Breast epithelium (tissue), 4 donors: ENCODE data around the gene FAM151A. TPM values are rescaled to one million over a fixed set of nuclear protein-coding genes. Genes with fewer than 3 reads are reported as not detected.
"Not testable (repeated sequence)": the region's sequence is repeated elsewhere in the genome, so short reads cannot be mapped to it uniquely, and the experiment has no call there.

Source experiments
- DNase-seq, 2 donors: peaks; one replicate each; pipeline ENCODE4 v3.0.0-alpha.2; 2019; ENCODE audit warnings: low spot score in 2 of 2
- H3K27ac ChIP-seq, 2 donors: fragments of 200-600 bp; sonication (generic) in 1 of 2; one replicate each; pipeline ENCODE4 v1.5.1; 2016 to 2019; ENCODE audit warnings: mild to moderate bottlenecking in 1 of 2
- H3K27me3 ChIP-seq, 2 donors: fragments of 200-600 bp; sonication (generic) in 1 of 2; one replicate each; pipeline versions ENCODE4 v1.5.1 to v1.6.0; 2017 to 2019; ENCODE audit warnings: control low read depth in 1 of 2, mild to moderate bottlenecking in 1 of 2
- H3K36me3 ChIP-seq: fragments of 200-600 bp; one replicate; pipeline ENCODE4 v1.5.1; 2019
- H3K4me1 ChIP-seq, 2 donors: fragments of 200-600 bp; sonication (generic); one replicate each; pipeline ENCODE4 v1.5.1; 2016 to 2019; ENCODE audit warnings: control low read depth in 1 of 2
- H3K4me3 ChIP-seq, 3 donors: fragments of 200-600 bp; sonication (generic); 1 replicate in 2 of 3; 2 replicates in 1 of 3; pipeline ENCODE4 v1.5.1; 2016 to 2019; ENCODE audit warnings: mild to moderate bottlenecking in 3 of 3, moderate library complexity in 2 of 3
- H3K9me3 ChIP-seq, 2 donors: fragments of 200-600 bp; sonication (generic) in 1 of 2; one replicate each; pipeline ENCODE4 v1.5.1; 2016 to 2019; ENCODE audit warnings: control low read depth in 1 of 2
- POLR2A ChIP-seq: fragments of 450-650 bp; IDR thresholded peaks from one replicate; pipeline ENCODE4 v1.6.1; 2016; ENCODE audit warnings: antibody characterized with exemption, mild to moderate bottlenecking, moderate library complexity
- POLR2AphosphoS5 ChIP-seq, 3 donors: sonication (generic); formaldehyde crosslinking; IDR thresholded peaks; one replicate each; pipeline ENCODE4 v1.6.1; 2017; ENCODE audit warnings: antibody characterized with exemption in 3 of 3
- intact Hi-C: fragments of 100-400 bp; cut with DNase I; formaldehyde crosslinking; loops from one replicate; pipeline ENCODE4 v1.15.1; 2023; ENCODE audit warnings: low total_unique reads
- total RNA-seq, 3 donors: library from RNA; depleted of rRNA; stranded (reverse); fragments of >200 nt; gene quantifications; one replicate each; pipeline ENCODE4 v1.1.0, GENCODE V29; 2016
- TF ChIP-seq, protein P1 (sequence below), 3 donors: fragments of 450-650 bp; IDR thresholded peaks; one replicate each; pipeline ENCODE4 v1.5.1; 2016 to 2017; ENCODE audit warnings: antibody characterized with exemption in 3 of 3, mild to moderate bottlenecking in 3 of 3, moderate library complexity in 3 of 3

The FAM151A gene
- total RNA-seq, 3 donors from 2014 or later = 0.16 to 0.33 TPM; not detected in 1

DNA sequence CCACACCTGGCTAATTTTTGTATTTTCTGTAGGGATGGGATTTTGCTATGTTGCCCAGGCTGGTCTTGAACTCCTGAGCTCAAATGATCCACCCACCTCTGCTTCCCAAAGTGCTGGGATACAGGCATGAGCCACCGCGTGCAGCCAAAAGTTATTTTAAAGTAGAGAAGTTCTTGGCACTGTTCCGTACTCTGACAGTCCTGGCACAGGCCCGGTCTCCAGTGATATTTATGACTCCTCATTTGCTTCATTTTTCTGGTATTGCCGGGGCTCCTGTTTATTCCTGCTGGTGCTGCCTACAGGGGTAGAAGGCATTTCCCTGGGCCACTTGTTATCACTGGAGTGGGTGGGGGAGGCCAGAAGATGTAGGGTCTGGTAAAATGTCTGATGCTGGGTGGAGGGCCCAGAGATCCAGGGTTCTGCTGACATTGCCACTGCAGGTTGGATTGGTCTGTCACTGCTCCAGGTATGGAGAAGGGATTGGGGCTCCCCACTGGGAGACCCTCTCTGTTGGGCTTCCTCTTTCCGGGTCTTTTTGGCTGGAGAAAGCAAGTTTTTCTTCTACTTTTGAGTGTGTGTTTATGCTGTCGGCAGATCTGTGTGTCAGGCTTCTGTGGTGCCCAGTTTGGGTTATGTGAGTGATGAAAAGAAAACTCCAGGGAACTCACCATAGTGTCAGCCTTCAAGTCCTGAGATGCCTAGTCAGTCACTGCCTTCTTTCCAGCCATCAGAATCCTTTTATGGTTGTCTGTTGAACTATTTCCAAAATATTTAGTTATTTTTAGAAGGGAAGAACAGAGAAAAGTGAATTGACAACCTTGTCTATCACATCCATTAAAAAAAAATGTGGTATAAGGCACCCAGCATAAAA, 22.7 kb upstream of the FAM151A start:
- Histone ChIP-seq H3K36me3 (no peaks in the 10 kb centered on the region), H3K9me3 (peaks cover 5 to 9% of the 10 kb centered on the region in 2 donors), H3K4me3 (no peak overlapping the region), H3K4me1 (no peaks in the 10 kb centered on the region), H3K27me3 (no peaks in the 10 kb centered on the region), H3K27ac (no peak overlapping the region)
- intact Hi-C loops = no loop called here
- no peak for DNase-seq
- no peak for TF ChIP-seq POLR2A
- TF ChIP-seq POLR2AphosphoS5 (IDR thresholded peaks at IDR 0.05) = no peak
- TF ChIP-seq, protein P1, sequence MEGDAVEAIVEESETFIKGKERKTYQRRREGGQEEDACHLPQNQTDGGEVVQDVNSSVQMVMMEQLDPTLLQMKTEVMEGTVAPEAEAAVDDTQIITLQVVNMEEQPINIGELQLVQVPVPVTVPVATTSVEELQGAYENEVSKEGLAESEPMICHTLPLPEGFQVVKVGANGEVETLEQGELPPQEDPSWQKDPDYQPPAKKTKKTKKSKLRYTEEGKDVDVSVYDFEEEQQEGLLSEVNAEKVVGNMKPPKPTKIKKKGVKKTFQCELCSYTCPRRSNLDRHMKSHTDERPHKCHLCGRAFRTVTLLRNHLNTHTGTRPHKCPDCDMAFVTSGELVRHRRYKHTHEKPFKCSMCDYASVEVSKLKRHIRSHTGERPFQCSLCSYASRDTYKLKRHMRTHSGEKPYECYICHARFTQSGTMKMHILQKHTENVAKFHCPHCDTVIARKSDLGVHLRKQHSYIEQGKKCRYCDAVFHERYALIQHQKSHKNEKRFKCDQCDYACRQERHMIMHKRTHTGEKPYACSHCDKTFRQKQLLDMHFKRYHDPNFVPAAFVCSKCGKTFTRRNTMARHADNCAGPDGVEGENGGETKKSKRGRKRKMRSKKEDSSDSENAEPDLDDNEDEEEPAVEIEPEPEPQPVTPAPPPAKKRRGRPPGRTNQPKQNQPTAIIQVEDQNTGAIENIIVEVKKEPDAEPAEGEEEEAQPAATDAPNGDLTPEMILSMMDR (IDR thresholded peaks at IDR 0.05) = no peak

- H3K36me3 ChIP-seq = no peaks in the 10 kb centered on the region
- peaks cover 5 to 9% of the 10 kb centered on the region in 2 donors for H3K9me3 ChIP-seq
- no peaks in the 10 kb centered on the region for H3K4me1 ChIP-seq
- no peak overlapping the region for H3K27ac ChIP-seq
- TF ChIP-seq POLR2A (no peak), POLR2AphosphoS5 (IDR thresholded peaks at IDR 0.05) (no peak)
- TF ChIP-seq, protein P1 (IDR thresholded peaks at IDR 0.05) = no peak
- H3K27me3 ChIP-seq = no peaks in the 10 kb centered on the region
- H3K4me3 ChIP-seq = no peak overlapping the region
- no peak for DNase-seq
- intact Hi-C loops = no loop called here
These were observed 20.4 kb upstream of the FAM151A start for GRCh38 chr1:54643736-54644135.

DNA sequence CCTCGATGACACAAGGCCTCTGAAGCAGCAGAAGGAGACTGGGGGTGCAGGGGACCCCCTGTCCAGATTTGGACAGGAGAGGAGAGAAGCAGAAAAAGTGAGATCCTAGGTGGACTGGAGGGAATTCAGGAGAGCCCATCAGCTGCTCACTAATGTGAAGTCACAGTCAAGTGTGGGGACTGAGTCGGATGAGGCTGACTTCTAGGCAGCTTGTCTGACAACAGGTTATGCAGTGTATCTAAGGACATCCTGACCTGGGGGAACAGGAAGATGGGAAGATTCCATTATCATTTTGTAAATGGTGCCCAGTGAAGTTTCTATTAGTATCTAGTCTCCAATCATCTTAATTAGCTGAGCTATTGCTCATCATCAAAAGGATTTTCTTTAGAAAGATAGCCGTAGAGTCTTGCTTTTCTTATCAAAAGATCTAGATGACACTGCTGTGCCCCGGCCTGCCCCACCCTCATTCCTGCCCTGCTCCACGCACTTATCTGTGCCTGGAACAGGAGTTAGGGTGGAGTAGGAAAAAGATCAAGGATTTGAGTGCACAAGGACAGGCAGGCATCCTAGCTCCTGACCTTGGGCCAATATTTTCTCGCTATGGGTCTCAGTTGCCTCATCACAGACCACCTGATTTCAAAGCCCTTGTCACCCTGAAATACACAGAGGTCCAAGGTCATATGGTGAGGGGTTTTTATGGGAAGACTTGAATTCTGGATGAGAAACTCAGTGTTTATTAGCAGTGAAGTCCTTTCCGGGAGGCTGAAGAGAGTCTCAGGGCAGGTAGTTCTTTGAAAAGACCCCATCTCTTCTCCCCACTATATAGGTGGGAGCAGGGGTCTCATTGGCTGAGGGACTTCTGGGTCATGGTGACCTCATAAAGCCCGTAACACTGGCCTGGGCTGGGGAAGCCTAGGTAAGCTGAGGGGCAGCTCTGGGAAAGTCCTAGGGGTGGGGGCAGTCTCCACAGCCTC, 17.8 kb upstream of the FAM151A start, which contains the start of gene MROH7:
Gene MROH7 (plus strand): TSS at position 924 of the 974 bp plus-strand sequence. CDS start 11,141 bp downstream, outside the sequence.
- TF ChIP-seq, protein P1 (IDR thresholded peaks at IDR 0.05) = no peak
- no peaks in the 10 kb centered on the region for H3K4me1 ChIP-seq
- peaks cover 5 to 9% of the 10 kb centered on the region in 2 donors for H3K9me3 ChIP-seq
- no peak within 1 kb of the TSS for H3K4me3 ChIP-seq
- H3K27me3 ChIP-seq = no peaks in the 10 kb centered on the region
- no peak within 1 kb of the TSS for H3K27ac ChIP-seq
- intact Hi-C loops = no loop called here
- no peak for DNase-seq
- no peaks in the 10 kb centered on the region for H3K36me3 ChIP-seq

GRCh38 chr1:54640361-54640760, 17.0 kb upstream of the FAM151A start:
- no peak for DNase-seq
- intact Hi-C loops = no loop called here
- Histone ChIP-seq H3K4me1 (no peaks in the 10 kb centered on the region), H3K9me3 (peaks cover 5 to 9% of the 10 kb centered on the region in 2 donors), H3K36me3 (no peaks in the 10 kb centered on the region), H3K27me3 (no peaks in the 10 kb centered on the region), H3K27ac (no peak overlapping the region), H3K4me3 (no peak overlapping the region)
- TF ChIP-seq POLR2A (no peak), POLR2AphosphoS5 (IDR thresholded peaks at IDR 0.05) (no peak)
- TF ChIP-seq, protein P1 (IDR thresholded peaks at IDR 0.05) = no peak

DNA sequence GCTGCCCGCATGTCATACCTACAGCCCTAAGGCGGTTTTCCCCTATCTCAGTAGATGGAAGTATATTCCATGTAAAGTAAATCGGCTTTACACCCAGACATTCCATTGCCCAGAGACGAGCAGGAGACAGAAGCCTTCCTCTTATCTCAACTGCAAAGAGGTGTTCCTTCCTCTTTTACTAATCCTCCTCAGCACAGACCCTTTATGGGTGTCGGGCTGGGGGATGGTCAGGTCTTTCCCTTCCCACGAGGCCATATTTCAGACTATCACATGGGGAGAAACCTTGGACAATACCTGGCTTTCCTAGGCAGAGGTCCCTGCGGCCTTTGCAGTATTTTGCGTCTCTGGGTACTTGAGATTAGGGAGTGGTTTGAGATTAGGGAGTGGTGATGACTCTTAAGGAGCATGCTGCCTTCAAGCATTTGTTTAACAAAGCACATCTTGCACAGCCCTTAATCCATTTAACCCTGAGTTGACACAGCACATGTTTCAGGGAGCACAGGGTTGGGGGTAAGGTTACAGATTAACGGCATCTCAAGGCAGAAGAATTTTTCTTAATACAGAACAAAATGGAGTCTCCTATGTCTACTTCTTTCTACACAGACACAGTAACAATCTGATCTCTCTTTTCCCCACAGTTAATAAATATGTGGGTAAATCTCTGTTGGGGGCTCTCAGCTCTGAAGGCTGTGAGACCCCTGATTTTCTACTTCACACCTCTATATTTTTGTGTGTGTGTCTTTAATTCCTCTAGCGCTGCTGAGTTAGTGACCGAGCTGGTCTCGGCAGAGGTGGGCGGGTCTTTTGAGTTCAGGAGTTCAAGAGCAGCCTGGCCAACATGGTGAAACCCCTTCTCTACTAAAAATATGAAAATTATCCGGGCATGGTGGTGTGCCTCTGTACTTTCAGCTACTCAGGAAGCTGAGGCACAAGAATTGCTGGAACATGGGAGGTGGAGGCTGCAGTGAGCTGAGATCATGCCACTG, 13.4 kb upstream of the FAM151A start:
- H3K36me3 ChIP-seq, DNase-seq, H3K4me3 ChIP-seq, intact Hi-C loops, H3K9me3 ChIP-seq, H3K4me1 ChIP-seq, H3K27me3 ChIP-seq, H3K27ac ChIP-seq: not testable (repeated sequence)

GRCh38 chr1:54635804-54636203, 12.5 kb upstream of the FAM151A start:
- H3K36me3 ChIP-seq, H3K27me3 ChIP-seq, H3K4me1 ChIP-seq, H3K4me3 ChIP-seq, H3K27ac ChIP-seq, H3K9me3 ChIP-seq, DNase-seq, intact Hi-C loops: not testable (repeated sequence)
